ENCODE results near the gene ZBTB7C. TPM values are rescaled to one million over a fixed set of nuclear protein-coding genes. Genes with fewer than 3 reads are reported as not detected.

The ZBTB7C gene
- total and polyA plus RNA-seq, 4 donors: 0.19 to 1.1 (median 0.45) TPM

- Histone ChIP-seq H3K9ac (ENCODE audit: low read depth in 1 of 2, low read length in 2 of 2) (no peak overlapping the region), H3K36me3 (ENCODE audit: control insufficient read depth in 4 of 4, insufficient read depth in 3 of 4, low read depth in 1 of 4, low read length in 3 of 4) (no peaks in the 10 kb centered on the region), H3K9me3 (ENCODE audit: control insufficient read depth in 4 of 4, low read length in 3 of 4) (no peaks in the 10 kb centered on the region), H3K4me1 (ENCODE audit: control insufficient read depth in 4 of 4, insufficient read depth in 4 of 4, low read length in 3 of 4) (no peaks in the 10 kb centered on the region), H3K27me3 (ENCODE audit: control insufficient read depth in 4 of 4, insufficient read depth in 4 of 4, low read length in 3 of 4) (peaks cover 0 to 2% (median 0%) of the 10 kb centered on the region in 4 donors), H3K4me3 (ENCODE audit: low read depth in 1 of 3, low read length in 3 of 3) (no peak overlapping the region), H3K27ac (ENCODE audit: low read depth in 1 of 2, low read length in 2 of 2) (no peak overlapping the region)
- 69% methylated on average over 7 of the region's 7 CpGs for WGBS
- DNase-seq (ENCODE audit: low spot score): no peak
- TF ChIP-seq ATF3 (IDR thresholded peaks at IDR 0.05) (no peak), FOXA2 (IDR thresholded peaks at IDR 0.05) (no peak), EGR1 (IDR thresholded peaks at IDR 0.05; ENCODE audit: low read depth in 2 of 2) (no peak)
Observed at GRCh38 chr18:48374423-48375149, 34.6 kb downstream of the ZBTB7C start.

- H3K4me1 ChIP-seq (ENCODE audit: control insufficient read depth in 4 of 4, insufficient read depth in 4 of 4, low read length in 3 of 4): no peaks in the 10 kb centered on the region
- H3K9ac ChIP-seq (ENCODE audit: low read depth in 1 of 2, low read length in 2 of 2): no peak overlapping the region
- DNase-seq (ENCODE audit: low spot score): no peak
- 94% methylated on average over 7 of the region's 7 CpGs for WGBS
- no peaks in the 10 kb centered on the region for H3K9me3 ChIP-seq (ENCODE audit: control insufficient read depth in 4 of 4, low read length in 3 of 4)
- H3K27me3 ChIP-seq (ENCODE audit: control insufficient read depth in 4 of 4, insufficient read depth in 4 of 4, low read length in 3 of 4): peaks cover 0 to 2% (median 0%) of the 10 kb centered on the region in 4 donors
- H3K4me3 ChIP-seq (ENCODE audit: low read depth in 1 of 3, low read length in 3 of 3): no peak overlapping the region
- TF ChIP-seq RAD21 (IDR thresholded peaks at IDR 0.05) (no peak), ZBTB33 (IDR thresholded peaks at IDR 0.05) (no peak), FOXA1 (IDR thresholded peaks at IDR 0.05) (no peak), JUND (IDR thresholded peaks at IDR 0.05) (no peak), RXRA (IDR thresholded peaks at IDR 0.05) (no peak), REST (IDR thresholded peaks at IDR 0.05) (no peak), GABPA (IDR thresholded peaks at IDR 0.05 in 1 of 2, conservative IDR thresholded peaks at IDR 0.05 in 1 of 2) (no peak), CTCF (IDR thresholded peaks at IDR 0.05; ENCODE audit: low read depth, low read length, missing input control) (no peak), NR2F2 (IDR thresholded peaks at IDR 0.05) (no peak), SP1 (IDR thresholded peaks at IDR 0.05) (no peak), YY1 (IDR thresholded peaks at IDR 0.05) (no peak), EGR1 (IDR thresholded peaks at IDR 0.05; ENCODE audit: low read depth in 2 of 2) (no peak), ATF3 (IDR thresholded peaks at IDR 0.05) (no peak), HNF4A (conservative IDR thresholded peaks at IDR 0.05) (no peak)
- H3K27ac ChIP-seq (ENCODE audit: low read depth in 1 of 2, low read length in 2 of 2): no peak overlapping the region
- H3K36me3 ChIP-seq (ENCODE audit: control insufficient read depth in 4 of 4, insufficient read depth in 3 of 4, low read depth in 1 of 4, low read length in 3 of 4): no peaks in the 10 kb centered on the region
Observed at GRCh38 chr18:48371854-48372602, 37.2 kb downstream of the ZBTB7C start.

Measured in liver (tissue), 9 donors.